GM19240 (cell line): Measurements from ENCODE around the gene STAT1.

Experiments
- DNase-seq: peaks from one replicate; pipeline ENCODE4 v3.0.0; 2011; ENCODE audit warnings: low spot score; ENCODE audit not compliant: insufficient read length

Gene STAT1

DNA sequence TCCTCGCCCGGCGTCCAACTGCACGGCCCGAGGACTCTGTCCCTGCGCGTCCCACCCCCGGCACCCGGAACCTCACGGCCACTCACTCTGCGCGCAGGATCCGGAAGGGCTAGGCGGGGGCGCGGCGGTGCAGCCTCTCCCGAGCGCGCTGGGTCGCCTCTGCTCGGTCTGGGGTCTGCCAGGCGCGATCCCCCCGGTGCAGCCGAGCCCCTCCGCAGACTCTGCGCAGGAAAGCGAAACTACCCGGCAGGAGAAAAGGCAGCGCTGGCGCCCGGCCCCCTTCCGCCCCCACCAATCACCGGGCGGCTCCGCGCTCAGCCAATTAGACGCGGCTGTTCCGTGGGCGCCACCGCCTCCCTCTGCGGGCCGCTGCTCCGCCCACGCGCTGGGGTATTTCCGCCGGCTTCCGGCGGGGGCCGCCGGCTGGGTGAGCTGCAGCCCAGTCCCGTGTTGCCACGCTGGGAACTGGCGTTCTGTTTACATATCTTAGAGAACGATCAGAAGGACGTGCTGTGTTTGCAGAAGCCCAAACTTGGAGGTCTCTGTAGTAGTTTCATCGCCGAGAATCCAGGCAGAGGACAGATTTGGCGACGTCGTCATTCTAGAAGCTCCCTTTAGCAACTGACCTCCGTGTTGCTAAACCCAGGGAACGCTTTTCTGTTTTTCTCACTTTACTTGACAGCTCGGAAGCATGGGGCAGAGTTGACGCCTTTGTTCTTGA, at the start of gene STAT1:
STAT1 (minus strand) TSS at position 240 of the 721 bp plus-strand sequence. CDS start 4,168 bp downstream, outside the sequence.
- peak; percentile 61 for DNase-seq

DNA sequence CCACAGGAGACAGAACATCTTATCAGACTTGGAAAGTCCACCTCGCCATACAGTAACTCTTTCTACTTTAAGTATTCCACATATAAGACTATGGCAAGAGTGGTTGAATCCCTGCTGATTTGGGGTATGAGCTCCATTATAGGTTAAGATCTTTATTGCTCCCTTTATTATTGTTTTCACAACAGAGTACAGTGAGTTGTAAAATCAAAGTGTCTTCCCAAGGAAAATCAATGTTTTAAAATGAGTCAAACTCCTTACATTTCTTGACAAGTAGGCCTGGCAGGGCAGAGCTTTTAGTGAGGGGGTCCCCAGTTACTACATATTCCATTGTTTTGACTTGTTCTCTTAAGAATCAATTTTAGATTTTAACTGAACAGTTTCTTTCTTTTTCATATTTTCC, 49.6 kb upstream of the STAT1 start:
- no peak for DNase-seq

DNA sequence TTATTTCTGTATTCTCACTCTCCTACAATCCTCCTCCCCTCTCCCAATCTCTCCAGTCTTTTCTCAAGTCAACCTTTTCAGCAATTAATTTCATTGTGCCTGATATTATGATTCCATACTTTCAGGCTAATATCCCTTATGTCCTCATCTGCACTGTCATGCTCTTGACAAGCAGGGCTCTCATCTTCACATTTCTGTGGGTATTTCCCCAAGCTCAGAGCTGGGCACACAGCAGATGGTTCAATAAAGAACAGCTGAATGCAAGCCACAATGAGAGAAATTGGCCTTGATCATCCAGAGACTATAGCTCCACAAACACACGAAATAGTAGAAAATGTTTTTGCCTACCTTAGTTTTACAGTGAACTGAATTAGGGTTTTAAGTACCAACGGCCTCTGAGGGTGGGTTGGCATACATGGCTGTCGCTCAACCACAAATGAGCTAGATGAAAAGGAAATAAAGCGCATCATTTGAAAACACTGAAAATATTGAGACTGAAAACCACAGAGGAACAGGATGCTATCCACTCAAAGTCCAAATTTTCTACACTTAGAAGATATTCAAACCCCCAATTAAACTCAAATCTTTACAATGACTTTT, 47.5 kb upstream of the STAT1 start:
- no peak for DNase-seq

DNA sequence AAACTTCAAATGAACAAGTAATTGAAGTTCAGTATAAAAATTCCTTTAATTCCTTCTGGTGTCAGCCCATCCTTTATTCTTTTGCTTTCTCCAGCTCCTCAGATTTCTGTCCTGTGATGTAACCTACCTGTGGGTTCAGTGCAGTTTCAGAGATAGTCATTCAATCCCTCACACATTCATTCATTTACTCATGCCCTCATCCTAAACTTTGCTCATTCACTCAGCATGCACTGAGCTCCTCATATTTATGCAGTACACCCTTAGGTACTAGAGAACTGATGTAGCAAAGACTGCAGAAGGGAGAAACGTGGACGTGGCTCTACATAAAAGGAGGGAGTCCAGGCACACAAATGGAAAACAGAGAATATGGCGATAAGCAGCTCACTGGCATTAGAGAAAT, 45.3 kb upstream of the STAT1 start:
- DNase-seq = no peak

- DNase-seq = no peak
Measured at GRCh38 chr2:191056228-191056627, 42.3 kb upstream of the STAT1 start.

DNA sequence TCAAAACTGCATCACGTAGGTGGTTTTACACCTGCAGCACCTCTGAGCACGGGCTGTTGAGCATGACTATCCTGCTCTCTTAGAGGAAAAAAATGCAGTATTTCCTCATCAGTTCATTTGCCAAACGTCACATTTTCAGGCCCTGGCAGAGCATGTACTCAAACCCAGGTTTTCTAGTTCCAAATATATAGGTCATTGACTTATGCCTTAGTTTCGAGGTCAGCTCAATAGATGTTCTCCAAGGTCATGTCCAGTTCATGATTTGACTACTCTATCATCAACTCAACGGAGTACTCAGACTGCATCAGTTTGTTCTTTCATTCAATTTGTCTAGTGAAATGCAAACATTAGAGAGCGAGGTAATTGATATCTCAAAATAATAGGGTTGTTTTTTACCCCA, 39.3 kb upstream of the STAT1 start:
- no peak for DNase-seq

DNA sequence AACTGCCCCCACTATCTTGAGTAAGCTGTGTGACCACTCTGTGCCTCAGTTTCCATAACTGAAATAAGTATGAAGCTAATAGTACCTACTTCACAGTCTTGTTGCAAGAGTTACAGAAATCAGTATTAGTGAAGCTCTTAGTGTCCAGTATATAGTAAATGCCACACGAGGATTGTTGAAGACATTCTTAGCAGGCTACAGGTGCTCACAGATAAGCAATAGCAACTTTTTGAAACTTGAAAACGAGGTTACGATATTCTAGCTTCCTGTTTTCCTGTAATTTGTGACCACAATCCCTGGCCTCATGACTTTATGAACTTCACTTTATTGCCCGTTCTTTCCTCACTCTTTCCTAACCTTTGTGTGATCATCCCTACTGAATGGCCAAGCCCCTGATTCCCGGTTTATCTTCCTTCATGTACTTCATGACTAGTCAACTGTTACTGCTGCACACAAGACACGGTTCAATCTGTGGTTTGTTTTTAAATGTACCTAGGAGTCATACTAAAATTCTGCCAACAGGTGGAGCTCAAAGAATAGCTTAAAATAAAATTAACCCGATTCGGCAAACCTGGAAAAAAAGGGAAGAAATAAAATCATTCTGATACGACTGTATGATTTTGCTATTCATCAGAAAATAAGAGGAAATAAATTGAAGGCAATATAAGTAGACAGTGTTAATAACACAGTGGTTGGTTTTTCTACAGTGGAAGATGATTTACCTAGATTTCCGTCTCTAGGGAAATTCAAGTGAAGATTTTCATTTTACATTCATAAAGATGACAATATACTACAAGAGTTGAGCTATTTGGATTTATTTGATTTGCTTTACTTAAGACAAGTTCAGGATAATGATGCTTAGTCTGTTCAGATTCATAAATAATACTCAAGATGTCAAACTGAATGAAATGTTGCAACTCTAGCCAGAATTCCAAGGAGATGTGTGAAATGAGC, 38.1 kb upstream of the STAT1 start:
- DNase-seq = no peak

DNA sequence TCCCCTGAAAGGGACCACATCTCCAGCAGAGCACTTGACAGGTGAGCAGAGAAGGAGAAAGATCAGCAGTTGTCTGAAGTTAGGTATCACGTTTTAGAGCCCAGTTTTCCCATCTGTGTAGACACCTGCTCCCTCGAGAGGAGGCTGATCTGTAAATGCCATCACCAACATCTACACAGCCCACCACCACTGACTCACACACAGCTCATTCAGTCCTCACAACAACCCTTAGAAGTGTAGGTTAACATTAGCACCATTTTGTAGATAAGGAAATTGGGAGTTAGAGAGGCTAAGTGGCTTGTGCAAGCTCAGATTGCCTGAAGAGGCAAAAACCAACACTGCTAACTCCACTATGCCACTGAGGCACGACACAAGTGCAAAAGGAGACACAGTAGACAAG, 37.2 kb upstream of the STAT1 start:
- DNase-seq = no peak

DNA sequence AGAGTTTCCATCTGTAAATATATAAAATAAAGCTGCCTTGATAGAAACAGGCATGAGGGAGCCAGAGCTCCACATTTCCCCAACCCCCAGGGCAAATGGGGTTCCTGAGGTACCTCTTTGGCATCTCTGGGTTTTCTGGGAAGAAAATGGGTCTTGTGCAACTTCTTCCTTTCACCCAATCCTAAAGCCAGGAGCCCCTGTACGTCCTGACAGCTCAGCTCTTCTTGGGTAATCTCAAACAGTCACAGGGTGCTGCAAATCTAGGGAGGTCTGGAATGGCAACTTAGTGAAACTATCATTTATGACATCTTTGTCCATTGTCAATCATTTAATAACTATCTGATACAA, 36.6 kb upstream of the STAT1 start:
- no peak for DNase-seq

DNA sequence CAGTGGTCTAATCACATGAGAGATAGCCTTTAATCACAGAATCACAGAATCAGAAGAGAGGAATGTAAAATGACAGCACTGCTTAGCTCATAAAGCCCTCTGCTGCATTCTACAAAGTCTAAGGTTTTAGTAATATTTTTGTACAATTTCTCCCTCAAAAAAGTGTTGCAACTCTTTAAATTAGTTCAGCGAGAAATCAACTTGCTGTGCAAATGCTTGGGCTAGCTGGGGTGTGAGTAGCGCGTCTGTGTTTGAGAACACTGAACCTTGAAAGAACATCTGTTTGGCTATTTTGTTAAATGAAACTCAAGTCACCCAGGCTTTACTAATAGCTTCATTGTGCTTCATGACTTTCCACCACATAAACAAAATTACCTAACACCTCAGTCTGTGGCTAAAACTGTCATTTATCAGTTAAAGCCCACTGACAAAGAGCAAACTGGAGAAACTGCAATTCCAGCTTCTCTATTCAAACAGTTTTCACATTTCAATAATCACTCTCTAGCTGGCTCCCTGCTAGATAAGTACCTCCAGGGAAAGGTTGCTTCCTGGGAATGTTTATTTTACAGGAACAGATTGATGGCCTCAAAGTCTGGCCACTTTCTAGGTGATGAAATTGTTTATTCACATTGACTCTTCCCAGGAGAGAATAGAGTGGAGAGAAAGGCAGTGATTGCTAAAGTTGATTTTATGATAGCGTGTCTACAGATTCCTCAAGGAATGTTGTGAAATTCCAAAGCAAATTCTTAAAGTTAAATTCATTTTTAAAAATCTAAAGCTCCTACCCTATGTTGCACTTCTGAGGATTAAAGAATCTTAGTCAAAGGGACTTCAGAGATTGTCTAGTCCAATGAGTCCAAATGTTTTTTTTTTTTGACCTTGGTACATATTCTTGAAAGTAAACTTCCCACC, 36.0 kb upstream of the STAT1 start:
- no peak for DNase-seq

- no peak for DNase-seq
Measured at GRCh38 chr2:191048073-191048472, 34.1 kb upstream of the STAT1 start.

GRCh38 chr2:191045141-191045540, 31.2 kb upstream of the STAT1 start:
- no peak for DNase-seq

DNA sequence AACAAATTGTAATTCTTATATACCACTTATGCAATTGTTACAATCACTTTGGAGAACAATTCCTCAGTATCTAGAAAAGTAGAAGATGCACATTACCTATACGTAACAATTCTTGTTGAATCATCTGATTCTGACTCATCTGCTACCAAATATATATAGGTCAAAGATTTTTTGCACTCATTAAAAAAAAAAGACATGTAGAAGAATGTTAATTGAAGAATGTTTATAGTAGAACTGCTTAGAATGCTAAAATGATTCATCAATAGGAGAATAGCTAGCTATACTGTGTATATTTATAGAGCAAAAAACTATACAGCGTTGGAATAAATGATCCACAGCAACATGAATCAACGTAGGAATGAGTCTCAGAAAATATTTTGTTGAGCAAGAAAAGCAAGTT, 29.5 kb upstream of the STAT1 start:
- DNase-seq = no peak

GRCh38 chr2:191041418-191042161, 27.6 kb upstream of the STAT1 start:
- no peak for DNase-seq

GRCh38 chr2:191039616-191040015, 25.6 kb upstream of the STAT1 start:
- DNase-seq = no peak

DNA sequence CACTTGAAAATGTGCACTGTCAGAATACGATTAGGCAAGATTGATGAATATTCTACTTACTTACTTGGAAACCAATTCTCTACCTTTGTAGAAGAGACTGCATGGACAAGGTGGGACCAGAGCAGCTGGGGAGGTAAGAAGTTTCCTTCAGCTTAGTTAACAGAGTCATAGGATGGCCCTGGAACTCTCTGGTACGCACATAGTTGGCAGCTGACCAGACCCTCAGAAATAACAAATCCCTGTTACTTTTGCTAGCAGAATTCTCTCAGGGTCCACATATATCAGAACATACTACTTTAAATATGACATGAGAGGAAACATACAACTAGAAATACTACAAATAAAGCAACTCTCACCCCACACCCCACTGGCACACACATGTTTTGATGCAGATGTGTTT, 24.8 kb upstream of the STAT1 start:
- DNase-seq = no peak

GRCh38 chr2:191038241-191038725, 24.3 kb upstream of the STAT1 start:
- no peak for DNase-seq

- DNase-seq = no peak
Measured at GRCh38 chr2:191037351-191037750, 23.4 kb upstream of the STAT1 start.

DNA sequence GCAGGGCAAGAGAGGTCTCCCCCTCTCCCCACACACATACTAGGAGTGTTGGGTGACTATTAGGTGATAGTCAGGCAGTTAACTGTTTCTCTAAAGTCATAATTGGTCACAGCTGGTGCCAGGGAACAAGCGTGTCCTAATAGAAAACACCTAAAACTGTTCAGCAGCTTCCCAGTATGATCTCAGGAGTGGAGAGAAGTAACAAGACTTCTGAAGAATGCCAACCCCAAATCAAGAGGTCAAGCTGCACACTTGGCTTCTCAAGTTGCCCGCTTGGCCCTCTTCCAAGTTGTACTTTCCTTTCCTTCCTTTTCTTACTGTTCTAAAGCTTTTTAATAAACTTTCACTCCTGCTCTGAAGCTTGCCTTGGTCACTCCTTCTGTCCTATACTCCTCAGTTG, 22.4 kb upstream of the STAT1 start:
- no peak for DNase-seq
